GM20431 (cell line): ENCODE measurements around the gene ADGRF4.

Source experiments
- in situ Hi-C: fragments of 300-500 bp; cut with MseI, MboI; formaldehyde crosslinking; loops from one replicate; pipeline ENCODE4 v1.15.0; 2020; ENCODE audit warnings: low sequenced_read_pairs; ENCODE audit not compliant: unreplicated experiment

The ADGRF4 gene

DNA sequence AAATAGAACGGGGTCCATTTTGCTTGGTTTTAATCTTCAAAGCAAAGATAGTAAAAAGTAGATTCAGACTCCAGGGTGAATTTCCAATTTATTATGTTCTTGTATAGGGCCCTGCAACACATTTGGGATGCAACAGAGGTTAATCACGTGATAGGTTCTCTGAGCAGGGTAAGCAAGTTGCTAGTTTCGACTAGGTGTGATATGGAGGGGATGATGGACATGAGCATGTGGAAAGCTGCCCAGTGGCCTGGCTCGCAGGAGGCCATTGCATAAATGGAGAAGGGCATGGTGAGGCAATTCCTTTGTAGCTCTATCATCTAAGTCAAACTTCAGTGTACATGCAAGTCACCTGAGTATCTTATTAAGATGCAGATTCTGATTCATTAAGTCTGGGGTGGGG lies 17.7 kb upstream of the ADGRF4 start:
- in situ Hi-C loops, result no loop called here

DNA sequence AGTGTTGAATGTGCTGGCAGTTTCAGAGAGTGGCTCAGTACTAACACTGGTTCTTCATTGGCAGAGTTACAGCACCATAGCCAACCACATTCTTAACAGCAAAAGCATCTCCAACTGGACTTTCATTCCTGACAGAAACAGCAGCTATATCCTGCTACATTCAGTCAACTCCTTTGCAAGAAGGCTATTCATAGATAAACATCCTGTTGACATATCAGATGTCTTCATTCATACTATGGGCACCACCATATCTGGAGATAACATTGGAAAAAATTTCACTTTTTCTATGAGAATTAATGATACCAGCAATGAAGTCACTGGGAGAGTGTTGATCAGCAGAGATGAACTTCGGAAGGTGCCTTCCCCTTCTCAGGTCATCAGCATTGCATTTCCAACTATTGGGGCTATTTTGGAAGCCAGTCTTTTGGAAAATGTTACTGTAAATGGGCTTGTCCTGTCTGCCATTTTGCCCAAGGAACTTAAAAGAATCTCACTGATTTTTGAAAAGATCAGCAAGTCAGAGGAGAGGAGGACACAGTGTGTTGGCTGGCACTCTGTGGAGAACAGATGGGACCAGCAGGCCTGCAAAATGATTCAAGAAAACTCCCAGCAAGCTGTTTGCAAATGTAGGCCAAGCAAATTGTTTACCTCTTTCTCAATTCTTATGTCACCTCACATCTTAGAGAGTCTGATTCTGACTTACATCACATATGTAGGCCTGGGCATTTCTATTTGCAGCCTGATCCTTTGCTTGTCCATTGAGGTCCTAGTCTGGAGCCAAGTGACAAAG lies 17.0 kb upstream of the ADGRF4 start:
- in situ Hi-C loops, result no loop called here

DNA sequence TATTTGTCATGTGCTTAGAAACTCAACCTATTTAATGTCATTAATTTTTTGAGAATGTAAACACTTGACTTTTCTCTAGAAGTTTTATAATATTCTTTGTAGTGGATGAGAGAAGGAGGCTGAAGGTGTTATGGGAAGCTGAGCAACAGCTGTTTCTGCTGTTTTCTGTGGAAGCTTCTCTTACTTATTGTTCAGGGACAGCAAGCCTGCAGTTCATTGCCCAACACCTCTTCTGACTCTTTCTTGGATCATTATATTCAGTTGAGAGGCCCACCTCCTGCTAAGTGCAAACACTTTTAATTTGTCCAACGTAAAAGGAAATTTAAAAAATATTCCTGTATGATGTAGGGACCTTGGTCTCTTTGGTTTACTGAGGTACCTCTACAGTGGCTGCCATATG lies 12.0 kb upstream of the ADGRF4 start:
- in situ Hi-C loops, result no loop called here

DNA sequence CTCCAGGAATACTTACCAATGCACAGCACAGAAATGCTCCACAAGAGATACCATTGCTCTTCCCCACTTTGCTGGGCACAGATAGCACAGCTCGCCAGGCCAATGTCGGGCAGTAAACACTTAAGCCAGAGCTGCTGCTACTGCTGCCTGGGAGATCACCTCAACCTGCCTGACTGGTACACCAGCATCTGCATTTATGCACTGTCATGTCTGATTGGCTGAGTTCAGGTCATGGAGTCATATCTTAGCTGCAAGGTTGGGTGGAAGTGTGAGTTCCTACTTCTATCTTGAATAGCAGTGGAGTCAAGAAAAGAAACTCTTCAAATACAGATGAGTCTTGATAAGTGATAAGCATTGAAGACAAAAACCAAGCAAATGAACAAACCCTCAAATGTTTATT lies 10.9 kb upstream of the ADGRF4 start:
- in situ Hi-C loops, result no loop called here

DNA sequence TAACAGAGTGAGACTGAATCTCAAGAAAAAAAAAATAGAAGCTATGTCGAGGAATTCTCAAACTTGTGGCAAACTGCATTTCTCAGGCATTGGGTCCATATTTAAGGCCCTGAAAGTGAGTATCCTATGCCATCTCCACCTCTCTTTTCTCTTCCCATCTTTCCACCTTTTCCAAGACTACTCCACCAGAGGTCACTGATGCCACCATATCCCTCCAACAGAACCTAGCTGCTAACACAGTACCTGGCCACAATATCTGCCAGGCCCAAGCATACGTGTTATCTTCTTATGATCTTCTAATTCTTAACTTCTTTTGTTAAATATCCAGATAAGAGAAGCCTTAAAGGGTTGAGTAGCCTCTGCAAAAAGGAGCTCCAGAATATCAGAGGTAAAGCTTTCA lies 8.2 kb upstream of the ADGRF4 start:
- in situ Hi-C loops, result no loop called here

DNA sequence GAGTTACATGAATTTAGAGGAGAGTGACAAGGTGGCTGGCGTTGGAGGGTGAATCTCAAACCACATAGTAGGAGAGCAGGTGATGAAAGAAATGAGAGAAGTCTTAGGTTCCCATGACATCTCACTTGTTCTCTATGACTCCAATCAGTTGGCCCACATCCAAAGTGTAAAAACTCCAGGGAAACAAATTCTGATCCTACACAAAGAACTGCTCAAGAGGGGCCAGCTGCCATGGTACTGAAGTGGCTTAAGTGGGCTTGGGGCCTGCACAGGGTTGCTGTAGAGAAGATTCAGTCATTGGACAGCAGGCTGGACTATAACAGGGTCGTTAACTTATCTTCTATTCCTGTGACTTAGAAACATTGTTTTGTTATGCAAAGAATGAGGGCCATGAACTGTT lies 7.6 kb upstream of the ADGRF4 start:
- in situ Hi-C loops, result no loop called here

DNA sequence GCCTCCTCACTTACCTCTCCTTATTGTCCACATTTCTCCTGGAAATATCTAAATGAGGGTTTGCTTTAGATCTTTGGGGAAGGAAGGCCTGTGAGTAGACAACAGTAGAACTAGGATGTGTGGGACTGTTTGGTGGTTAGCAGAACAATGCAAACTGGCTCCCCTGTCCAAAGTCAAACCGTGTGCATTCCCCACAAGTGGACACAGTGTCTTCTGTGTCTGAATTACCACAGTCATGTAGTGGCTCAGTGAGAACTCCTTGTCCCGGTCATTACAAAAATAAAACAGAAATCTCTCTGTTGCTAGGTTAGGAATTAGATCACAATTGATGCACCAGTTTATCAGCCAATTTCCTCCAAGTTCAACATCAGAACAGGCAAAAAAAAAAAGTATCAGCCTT lies 455 bp upstream of the ADGRF4 start:
- in situ Hi-C loops, result no loop called here

DNA sequence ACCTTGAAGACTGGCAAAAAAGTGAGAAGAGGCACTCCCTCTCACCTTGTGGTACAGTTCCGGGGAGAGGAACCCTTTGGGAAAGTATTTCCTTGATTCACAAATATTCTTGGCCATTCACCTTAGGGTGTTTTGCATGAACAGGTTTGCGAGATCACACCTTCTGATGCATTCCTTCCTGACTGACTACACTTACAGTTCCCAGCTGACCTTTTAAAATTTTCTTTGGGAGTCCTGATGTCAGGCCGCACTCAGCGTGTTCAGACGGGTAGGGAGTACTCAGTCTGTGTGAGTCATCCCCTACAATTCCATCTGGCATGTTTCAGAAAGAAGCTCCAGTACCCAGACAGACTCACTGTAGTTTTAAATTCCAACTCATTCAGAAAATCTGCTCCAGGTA lies 1.7 kb downstream of the ADGRF4 start:
- in situ Hi-C loops, result no loop called here

DNA sequence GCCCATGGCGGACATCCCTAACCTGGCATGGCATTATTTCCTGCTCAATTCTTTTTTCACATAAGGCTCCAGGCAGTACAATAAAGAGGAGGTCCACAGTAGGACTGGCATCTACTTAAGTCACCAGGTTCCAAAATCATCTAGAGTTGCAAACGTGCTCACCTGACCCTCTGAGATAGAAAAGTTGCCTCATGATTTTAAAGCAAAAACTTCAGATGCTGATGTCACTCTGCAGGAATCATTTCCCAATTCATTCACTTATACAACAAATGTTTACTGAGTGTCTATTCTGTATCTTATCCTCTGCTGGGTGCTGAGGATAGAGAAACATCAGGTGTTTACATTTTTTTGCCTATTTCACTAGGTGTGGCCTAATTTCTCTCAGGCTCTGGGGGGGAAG lies 2.2 kb downstream of the ADGRF4 start:
- in situ Hi-C loops, result no loop called here

DNA sequence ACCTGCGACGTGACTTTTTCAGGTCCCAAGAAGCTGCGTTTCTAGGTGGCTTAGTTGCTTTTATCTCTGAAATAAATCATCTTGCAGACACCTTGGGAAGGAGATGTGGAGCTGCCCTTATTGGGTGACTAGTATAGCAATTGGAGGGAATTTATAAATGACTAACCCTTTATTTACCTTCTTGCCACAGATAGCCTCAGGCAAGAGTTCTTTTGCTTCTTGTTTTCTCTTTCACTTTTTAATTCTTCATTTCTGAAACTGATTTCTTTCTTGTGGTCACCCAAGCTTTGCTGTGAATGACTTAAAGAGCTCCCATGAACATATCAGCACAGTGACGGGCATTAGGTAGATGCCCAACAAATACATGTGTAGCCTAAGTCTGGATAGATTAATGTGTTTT lies 3.0 kb downstream of the ADGRF4 start:
- in situ Hi-C loops, result no loop called here

DNA sequence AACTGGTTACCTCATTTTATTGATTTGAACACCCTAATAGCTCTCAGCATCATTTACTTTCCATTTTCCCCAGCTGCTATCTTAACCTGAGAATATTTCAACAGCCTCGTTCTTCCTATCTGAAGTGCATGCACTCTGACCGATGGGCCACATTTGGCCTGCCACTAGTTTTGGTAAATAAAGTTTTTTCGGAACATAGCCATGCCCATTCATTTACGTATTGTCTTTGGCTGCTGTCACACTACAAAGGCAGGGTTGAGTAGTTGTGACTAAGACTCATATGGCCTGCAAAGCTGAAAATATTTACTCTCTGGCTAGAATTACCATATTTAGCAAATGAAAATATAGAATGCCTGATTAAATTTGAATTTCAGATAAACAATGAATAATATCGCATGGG lies 10.8 kb downstream of the ADGRF4 start:
- in situ Hi-C loops, result no loop called here

DNA sequence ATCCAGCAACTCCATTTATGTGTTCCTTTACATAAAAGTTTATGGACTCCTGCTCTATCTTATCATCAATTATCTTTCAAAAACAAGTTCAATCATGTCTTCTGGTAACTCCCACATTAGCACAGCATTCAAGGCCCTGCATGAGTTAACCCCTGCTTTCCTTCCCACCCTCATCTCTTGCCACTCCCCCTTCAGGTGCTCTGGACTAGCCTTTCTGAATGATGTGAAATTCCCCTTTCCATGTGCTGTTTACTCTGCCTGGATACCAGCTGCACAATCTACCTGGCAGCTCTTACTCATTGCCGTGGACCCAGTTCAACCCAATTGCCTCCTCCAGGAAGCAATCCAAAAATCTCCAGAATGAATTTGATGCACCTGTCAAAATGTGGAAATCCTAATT lies 11.9 kb downstream of the ADGRF4 start:
- in situ Hi-C loops, result no loop called here

DNA sequence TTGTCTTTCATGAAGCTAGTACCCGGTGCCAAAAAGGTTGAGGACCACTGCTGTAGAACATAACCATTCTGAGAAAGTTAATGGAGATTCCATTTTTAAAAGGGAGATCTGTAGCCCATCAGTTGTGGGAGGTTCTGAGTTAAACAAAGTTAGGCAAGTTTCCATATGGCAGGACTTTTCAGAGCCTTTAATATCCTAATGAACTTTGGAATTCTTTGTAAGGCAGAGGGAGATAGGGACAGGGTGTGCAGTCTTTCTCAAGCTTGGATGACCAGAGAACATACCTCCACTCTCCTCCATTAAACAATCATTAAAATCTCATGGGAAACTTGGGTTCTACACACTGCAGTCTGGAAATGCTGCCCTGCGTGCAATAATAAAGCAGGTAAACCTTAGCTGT lies 14.8 kb downstream of the ADGRF4 start:
- in situ Hi-C loops, result no loop called here

DNA sequence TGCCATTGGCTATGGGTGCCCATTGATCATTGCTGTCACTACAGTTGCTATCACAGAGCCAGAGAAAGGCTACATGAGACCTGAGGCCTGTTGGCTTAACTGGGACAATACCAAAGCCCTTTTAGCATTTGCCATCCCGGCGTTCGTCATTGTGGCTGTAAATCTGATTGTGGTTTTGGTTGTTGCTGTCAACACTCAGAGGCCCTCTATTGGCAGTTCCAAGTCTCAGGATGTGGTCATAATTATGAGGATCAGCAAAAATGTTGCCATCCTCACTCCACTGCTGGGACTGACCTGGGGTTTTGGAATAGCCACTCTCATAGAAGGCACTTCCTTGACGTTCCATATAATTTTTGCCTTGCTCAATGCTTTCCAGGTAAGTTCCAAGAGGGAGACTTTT lies 16.4 kb downstream of the ADGRF4 start:
- in situ Hi-C loops, result no loop called here

DNA sequence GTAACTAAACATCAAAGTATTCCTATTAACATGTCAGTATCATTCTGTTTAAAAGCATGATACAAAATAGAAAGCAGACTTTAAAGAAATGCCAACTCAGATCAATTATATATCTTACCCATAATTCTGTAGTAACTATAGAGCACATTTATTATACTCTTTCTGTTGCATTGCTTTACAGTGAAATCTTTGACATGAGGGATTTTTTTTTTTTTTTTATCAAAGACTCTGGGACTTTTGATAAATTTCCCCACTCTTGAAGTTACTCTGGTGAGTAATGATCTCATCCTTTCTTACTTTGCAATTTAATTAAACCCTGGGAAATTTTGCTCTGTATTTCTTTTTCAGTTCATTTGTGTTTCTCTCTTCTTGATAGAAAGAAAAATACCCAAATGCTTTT lies 17.4 kb downstream of the ADGRF4 start:
- in situ Hi-C loops, result no loop called here

DNA sequence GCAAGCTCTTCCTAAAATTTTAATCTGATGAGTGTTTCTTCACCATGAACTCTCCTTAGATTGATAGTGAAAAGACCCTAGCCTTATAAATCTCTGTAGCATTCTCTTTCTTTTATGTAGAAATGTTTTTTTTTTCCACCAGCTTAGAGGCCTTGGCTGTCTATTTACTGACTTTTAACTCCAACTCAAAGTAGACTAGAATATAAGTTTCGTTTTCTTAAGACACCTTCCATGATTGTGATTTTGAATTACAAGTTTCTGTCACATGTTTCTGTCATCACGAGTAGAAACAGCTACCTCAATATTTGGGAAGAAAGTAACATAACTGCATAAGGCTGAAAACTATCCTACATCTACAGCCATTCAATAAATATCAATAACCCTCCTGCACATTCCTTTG lies 17.8 kb downstream of the ADGRF4 start:
- in situ Hi-C loops, result no loop called here

DNA sequence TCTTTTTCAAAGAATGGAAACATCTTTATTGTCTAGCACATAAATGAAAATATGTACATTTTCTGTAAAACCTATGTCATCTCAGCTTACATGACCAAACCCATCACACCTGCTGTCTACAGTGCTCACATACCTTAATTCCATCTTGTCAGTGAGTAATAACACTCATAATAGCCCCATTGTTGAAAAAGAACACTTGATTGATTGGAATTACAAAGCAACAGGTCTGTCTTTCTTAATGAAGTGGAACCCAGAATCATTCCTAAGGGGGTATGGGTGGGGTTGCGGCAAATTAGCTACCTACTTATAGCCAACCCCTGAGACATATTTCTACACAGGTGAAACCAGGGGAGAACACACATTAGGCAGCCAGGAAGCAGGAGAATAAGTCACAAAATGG lies 20.2 kb downstream of the ADGRF4 start:
- in situ Hi-C loops, result no loop called here

DNA sequence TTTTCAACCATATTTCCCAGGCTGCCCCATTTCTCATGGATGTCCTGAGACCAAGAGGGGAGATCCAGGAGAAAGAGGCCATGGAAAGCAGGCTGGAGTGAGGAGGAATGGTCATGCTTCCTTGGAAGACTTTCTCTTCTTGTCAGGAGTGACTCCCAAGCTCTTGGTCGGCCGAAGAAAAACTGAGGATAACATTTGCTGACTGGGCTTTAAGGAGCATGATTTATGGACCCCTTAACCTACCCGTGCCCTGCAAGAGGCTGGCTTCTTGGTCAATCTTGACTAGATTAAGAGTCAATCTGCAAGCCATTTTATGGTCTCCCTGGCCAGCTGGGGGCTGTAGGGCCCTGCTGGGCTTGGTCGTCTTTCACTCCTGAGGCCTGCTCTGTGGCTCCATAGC lies 22.8 kb downstream of the ADGRF4 start:
- in situ Hi-C loops, result loop anchor here (10.0 kb wide), 1 partner anchor 86 kb away; no protein-coding TSS in a partner anchor

DNA sequence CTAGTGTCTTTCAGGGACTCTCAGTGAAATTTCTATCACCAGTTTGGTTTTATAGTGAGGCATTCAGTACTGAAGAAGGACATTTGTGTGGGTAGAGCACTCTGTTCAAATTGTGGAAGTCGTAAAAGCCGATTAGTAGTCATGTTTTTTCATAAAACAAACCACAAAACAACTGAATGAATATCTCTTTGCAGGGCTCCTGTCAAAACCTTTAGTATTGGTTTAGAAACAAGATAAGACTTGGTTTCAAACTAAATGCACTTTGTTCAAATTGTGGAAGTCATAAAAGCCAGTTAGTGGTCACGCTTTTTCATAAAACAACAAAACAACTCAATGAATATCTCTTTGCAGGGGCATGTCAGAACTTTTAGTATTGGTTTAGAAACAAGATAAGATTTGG lies 23.8 kb downstream of the ADGRF4 start:
- in situ Hi-C loops, result loop anchor here (10.0 kb wide), 1 partner anchor 87 kb away; no protein-coding TSS in a partner anchor

DNA sequence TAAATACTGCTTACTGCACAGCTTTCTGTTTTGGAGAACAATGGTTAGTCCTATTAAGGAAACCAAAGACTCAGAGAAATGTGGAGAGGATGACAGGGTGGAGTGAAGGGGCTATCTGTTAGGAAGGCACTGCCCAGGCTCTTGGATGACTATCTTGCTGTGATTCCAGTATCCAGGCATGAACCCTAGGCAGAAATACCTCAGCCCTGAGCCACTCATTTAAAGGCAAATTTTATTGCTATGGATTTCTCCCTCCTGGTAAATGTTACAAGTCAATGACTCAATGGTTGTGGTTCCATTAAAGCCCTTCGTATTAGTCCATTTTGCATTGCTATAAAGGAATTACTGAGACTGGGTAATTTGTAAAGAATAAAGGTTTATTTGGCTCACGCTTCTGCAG lies 25.9 kb downstream of the ADGRF4 start:
- in situ Hi-C loops, result loop anchor here (10.0 kb wide), 1 partner anchor 89 kb away; no protein-coding TSS in a partner anchor

DNA sequence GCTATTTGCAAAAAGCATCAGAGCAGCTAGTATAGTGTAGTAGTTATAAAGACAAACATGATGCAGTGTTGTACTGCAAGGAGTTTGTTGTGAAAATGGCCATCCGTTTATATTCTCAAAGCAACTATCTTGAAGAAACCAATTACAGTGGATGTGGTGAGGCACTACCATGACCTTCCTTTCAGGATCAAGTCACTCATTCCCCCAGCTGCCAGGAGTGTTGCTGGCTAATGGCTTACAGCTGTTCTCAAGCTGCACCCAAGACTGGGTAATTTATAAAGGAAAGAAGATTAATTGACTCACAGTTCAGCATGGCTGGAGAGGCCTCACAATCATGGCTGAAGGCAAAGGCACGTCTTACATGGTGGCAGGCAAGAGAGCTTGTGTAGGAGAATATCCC lies 29.0 kb downstream of the ADGRF4 start:
- in situ Hi-C loops, result loop anchor here (10.0 to 25.0 kb wide), 2 partner anchors 93 to 315 kb away; no protein-coding TSS in a partner anchor

DNA sequence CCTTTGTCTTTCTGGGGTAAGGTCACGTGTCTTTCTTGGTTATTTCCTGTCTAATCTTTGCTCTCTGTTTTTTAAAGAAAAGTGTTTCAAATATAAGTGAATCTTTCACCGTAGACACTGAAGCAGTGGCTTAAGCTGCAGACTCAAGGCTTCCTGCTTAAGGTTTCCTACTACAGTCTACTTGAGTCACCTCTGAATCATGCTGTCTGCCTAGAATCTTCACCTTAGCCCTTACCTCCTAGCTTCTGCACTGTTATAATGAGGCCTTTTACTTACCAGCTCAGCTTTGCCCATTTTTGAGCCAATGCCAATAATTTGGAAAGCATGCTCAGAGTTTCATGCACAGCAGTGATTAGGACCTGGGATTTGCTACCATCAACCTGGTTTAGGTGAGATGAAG lies 30.6 kb downstream of the ADGRF4 start:
- in situ Hi-C loops, result loop anchor here (10.0 to 25.0 kb wide), 2 partner anchors 94 to 317 kb away; no protein-coding TSS in a partner anchor
